SK-N-SH (cell line): Measurements from ENCODE around the gene PTPRF. TPM values are rescaled to one million over a fixed set of nuclear protein-coding genes. Genes with fewer than 3 reads are reported as not detected.

Source experiments
- CTCF ChIA-PET: fragments of 300-600, 350-600 bp; formaldehyde crosslinking; extraction: SDS; loops from one replicate; lab custom pipeline; 2021; lab: Yijun Ruan, JAX
- POLR2A ChIA-PET: fragments of 350-600 bp; sonication (Branson Sonifier 250); formaldehyde crosslinking; extraction: SDS; loops from one replicate; lab custom pipeline; 2020; ENCODE audit warnings: antibody characterized with exemption, inconsistent platforms; lab: Yijun Ruan, JAX
- DNase-seq: peaks from one replicate; pipeline ENCODE4 v3.0.0; 2012
- H2AFZ ChIP-seq: fragments of 200-600 bp; sonication (generic); 2 replicates; pipeline ENCODE4 v1.8.1; 2016; ENCODE audit warnings: antibody characterized with exemption, mild to moderate bottlenecking, low read depth
- H3F3A ChIP-seq: fragments of 200-600 bp; sonication (generic); replicated peaks from 2 replicates; pipeline ENCODE3; 2016; ENCODE audit warnings: antibody characterized with exemption, mild to moderate bottlenecking; ENCODE audit not compliant: insufficient read depth
- H3K27ac ChIP-seq, 2 experiments: fragments of 200-500 bp in 1 of 2; fragments of 200-600 bp in 1 of 2; sonication (Bioruptor generic) in 1 of 2; sonication (generic), shearing (Covaris generic) in 1 of 2; 2 replicates each; pipeline versions ENCODE4 v1.5.1 to v1.6.1; 2014 to 2016; ENCODE audit warnings: low read depth in 2 of 2, inconsistent platforms in 1 of 2, low read length in 1 of 2, mild to moderate bottlenecking in 1 of 2, mixed read lengths in 1 of 2
- H3K27me3 ChIP-seq: fragments of 200-600 bp; sonication (generic), shearing (Covaris generic); 2 replicates; pipeline ENCODE4 v1.6.1; 2016; ENCODE audit warnings: mixed run types; ENCODE audit not compliant: insufficient read depth
- H3K36me3 ChIP-seq, 2 experiments: fragments of 200-500 bp in 1 of 2; fragments of 200-600 bp in 1 of 2; sonication (Bioruptor generic) in 1 of 2; sonication (generic) in 1 of 2; replicated peaks in 1 of 2; 2 replicates each; pipeline versions ENCODE3 to v1.5.1; 2014 to 2016; ENCODE audit warnings: low read length in 1 of 2, mild to moderate bottlenecking in 1 of 2; ENCODE audit not compliant: insufficient read depth in 2 of 2, control insufficient read depth in 1 of 2
- H3K4me1 ChIP-seq, 2 experiments: fragments of 200-500 bp in 1 of 2; fragments of 200-600 bp in 1 of 2; sonication (Bioruptor generic) in 1 of 2; sonication (generic), shearing (Covaris generic) in 1 of 2; 2 replicates each; pipeline versions ENCODE4 v1.5.1 to v1.6.1; 2014 to 2016; ENCODE audit warnings: low read depth in 1 of 2, low read length in 1 of 2, mixed run types in 1 of 2; ENCODE audit not compliant: insufficient read depth in 2 of 2, control insufficient read depth in 1 of 2
- H3K4me2 ChIP-seq: fragments of 200-600 bp; sonication (generic), shearing (Covaris generic); 2 replicates; pipeline ENCODE4 v1.6.1; 2017; ENCODE audit warnings: mixed run types
- H3K4me3 ChIP-seq, 2 experiments: fragments of 200-500 bp in 1 of 2; fragments of 200-600 bp in 1 of 2; sonication (Bioruptor generic) in 1 of 2; sonication (generic), shearing (Covaris generic) in 1 of 2; 2 replicates each; pipeline versions ENCODE4 v1.5.1 to v1.8.1; 2014 to 2016; ENCODE audit warnings: low read depth in 2 of 2, inconsistent platforms in 1 of 2, low read length in 1 of 2, mild to moderate bottlenecking in 1 of 2, mixed read lengths in 1 of 2, moderate library complexity in 1 of 2
- H3K79me2 ChIP-seq: fragments of 200-600 bp; sonication (generic); 2 replicates; pipeline ENCODE4 v1.8.1; 2017; ENCODE audit warnings: mild to moderate bottlenecking; ENCODE audit not compliant: insufficient read depth
- H3K9ac ChIP-seq: fragments of 200-600 bp; sonication (generic); 2 replicates; pipeline ENCODE4 v1.6.1; 2017; ENCODE audit warnings: mixed run types
- H3K9me2 ChIP-seq: fragments of 200-600 bp; sonication (generic); 2 replicates; pipeline ENCODE4 v1.6.1; 2017; ENCODE audit warnings: mixed run types
- H3K9me3 ChIP-seq: fragments of 200-600 bp; sonication (generic); 2 replicates; pipeline ENCODE4 v1.6.1; 2017; ENCODE audit warnings: mixed run types, mild to moderate bottlenecking, moderate library complexity
- H4K20me1 ChIP-seq: fragments of 200-600 bp; sonication (generic); 2 replicates; pipeline ENCODE4 v1.6.1; 2017; ENCODE audit warnings: mild to moderate bottlenecking, mixed run types; ENCODE audit not compliant: insufficient read depth
- CHD2 ChIP-seq: fragments of 150-350 bp; IDR thresholded peaks from 2 replicates; pipeline ENCODE4 v1.6.1; 2018; ENCODE audit warnings: low read length; ENCODE audit not compliant: partially characterized antibody
- ELF1 ChIP-seq: IDR thresholded peaks from 2 replicates; pipeline ENCODE4 v1.4.0; 2012
- EZH2phosphoT487 ChIP-seq: fragments of 200-600 bp; sonication (generic); IDR thresholded peaks from 2 replicates; pipeline ENCODE4 v1.6.1; 2017; ENCODE audit warnings: low read depth, mixed run types, mild to moderate bottlenecking, antibody characterized with exemption, moderate library complexity, borderline replicate concordance
- FOSL2 ChIP-seq: IDR thresholded peaks from 2 replicates; pipeline ENCODE4 v1.4.0; 2012; ENCODE audit warnings: low read depth, mild to moderate bottlenecking, moderate library complexity, borderline replicate concordance
- FOXJ3 ChIP-seq: sonication (generic); formaldehyde crosslinking; IDR thresholded peaks from 2 replicates; pipeline ENCODE4 v1.5.1; 2020; ENCODE audit warnings: mild to moderate bottlenecking, missing genetic modification reagents
- GABPA ChIP-seq: IDR thresholded peaks from 2 replicates; pipeline ENCODE4 v1.4.0; 2012; ENCODE audit warnings: low read depth, mild to moderate bottlenecking
- GATA2 ChIP-seq: sonication (generic); formaldehyde crosslinking; IDR thresholded peaks from 2 replicates; pipeline ENCODE4 v1.5.0; 2020; ENCODE audit warnings: mild to moderate bottlenecking, missing genetic modification reagents
- MAX ChIP-seq: IDR thresholded peaks from 2 replicates; pipeline ENCODE4 v1.4.0; 2012; ENCODE audit warnings: low read depth
- MXI1 ChIP-seq: IDR thresholded peaks from 2 replicates; pipeline ENCODE4 v1.6.1; 2012; ENCODE audit warnings: mild to moderate bottlenecking, low read depth, low read length, improper control_type of control experiment
- NFIC ChIP-seq: IDR thresholded peaks from 2 replicates; pipeline ENCODE4 v1.4.0; 2012; ENCODE audit warnings: borderline replicate concordance
- PBX3 ChIP-seq: IDR thresholded peaks from 2 replicates; pipeline ENCODE4; 2012
- RAD21 ChIP-seq: IDR thresholded peaks from 2 replicates; pipeline ENCODE4 v1.6.1; 2012; ENCODE audit warnings: mild to moderate bottlenecking, low read length
- RFX5 ChIP-seq: IDR thresholded peaks from 2 replicates; pipeline ENCODE4 v1.6.1; 2012; ENCODE audit warnings: mild to moderate bottlenecking, improper control_type of control experiment, low read length
- TAF1 ChIP-seq: IDR thresholded peaks from 2 replicates; pipeline ENCODE4 v1.6.1; 2012; ENCODE audit warnings: low read depth, mild to moderate bottlenecking, low read length, moderate library complexity, borderline replicate concordance
- TCF12 ChIP-seq: IDR thresholded peaks from 2 replicates; pipeline ENCODE4 v1.4.0; 2012
- TEAD4 ChIP-seq: IDR thresholded peaks from 2 replicates; pipeline ENCODE4 v1.4.0; 2012; ENCODE audit warnings: mild to moderate bottlenecking, borderline replicate concordance; ENCODE audit not compliant: insufficient read depth
- YY1 ChIP-seq: IDR thresholded peaks from 2 replicates; pipeline ENCODE4 v1.4.0; 2012; ENCODE audit warnings: low read depth, mild to moderate bottlenecking
- ZBTB33 ChIP-seq: IDR thresholded peaks from 2 replicates; pipeline ENCODE4 v1.4.0; 2012; ENCODE audit warnings: low read depth, borderline replicate concordance
- WGBS: methylation state at CpG from one replicate; pipeline ENCODE4 v1.1.6; 2017; ENCODE audit warnings: low lambda C conversion rate; 5-methylcytosine and 5-hydroxymethylcytosine counted together
- polyA plus RNA-seq, 3 experiments: library from polyadenylated mRNA; depleted of rRNA; stranded (reverse); fragments of >200 nt; gene quantifications; 2 replicates each; pipeline ENCODE4 v1.2.3, GENCODE V29; 2012

Gene PTPRF
- polyA plus RNA-seq, 1 of the 3 experiments (the other 2 are of a cell fraction) = 72.7 TPM

GRCh38 chr1:43488165-43488564 is 42.5 kb upstream of the PTPRF start:
- Histone ChIP-seq H3K4me2 (no peak overlapping the region), H3K27me3 (no peaks in the 10 kb centered on the region), H3K36me3 (no peaks in the 10 kb centered on the region), H3F3A (no peaks in the 10 kb centered on the region), H3K79me2 (no peaks in the 10 kb centered on the region), H3K27ac (no peak overlapping the region), H4K20me1 (no peaks in the 10 kb centered on the region), H2AFZ (no peak overlapping the region), H3K9me3 (peaks cover 4% of the 10 kb centered on the region; the same call in 1 of the 2 replicates), H3K9me2 (no peaks in the 10 kb centered on the region), H3K9ac (no peak overlapping the region), H3K4me1 (no peaks in the 10 kb centered on the region), H3K4me3 (no peak overlapping the region)
- CTCF ChIA-PET = interaction anchor here (0.7 kb wide), 1 partner anchor 261 kb away, joined by 3 read pairs; no protein-coding TSS in a partner anchor
- 9% methylated on average over 1 of the region's 1 CpG for whole genome bisulfite sequencing
- no peak for TF ChIP-seq GABPA
- TF ChIP-seq YY1 = no peak
- no peak for TF ChIP-seq CHD2
- TF ChIP-seq RFX5 = no peak
- TF ChIP-seq MAX = no peak
- no peak for TF ChIP-seq TAF1
- no peak for TF ChIP-seq ZBTB33
- TF ChIP-seq MXI1 = no peak
- TF ChIP-seq FOSL2 = no peak
- DNase-seq = no peak
- POLR2A ChIA-PET = no interaction called here

GRCh38 chr1:43491061-43491460 is 39.6 kb upstream of the PTPRF start:
- Histone ChIP-seq H3K27ac (no peak overlapping the region), H2AFZ (no peak overlapping the region), H3F3A (no peaks in the 10 kb centered on the region), H3K27me3 (no peaks in the 10 kb centered on the region), H4K20me1 (no peaks in the 10 kb centered on the region), H3K79me2 (no peaks in the 10 kb centered on the region), H3K9ac (no peak overlapping the region), H3K36me3 (no peaks in the 10 kb centered on the region)
- DNase-seq = no peak
- TF ChIP-seq ELF1 (no peak), TEAD4 (no peak), TCF12 (no peak), RFX5 (no peak), EZH2phosphoT487 (no peak), FOXJ3 (CRISPR knock-in tag) (no peak), GATA2 (CRISPR knock-in tag) (no peak), NFIC (no peak), PBX3 (no peak), RAD21 (no peak), CHD2 (no peak)
- TF ChIP-seq, all 33 proteins: peak for 0
- POLR2A ChIA-PET = no interaction called here
- Histone ChIP-seq H3K4me1 (peaks cover 4 to 5% of the 10 kb centered on the region in 2 experiments; a peak in 2 of 4 replicates), H3K9me2 (no peaks in the 10 kb centered on the region), H3K4me3 (no peak overlapping the region), H3K4me2 (no peak overlapping the region), H3K9me3 (peaks cover 4% of the 10 kb centered on the region; the same call in 1 of the 2 replicates)
- WGBS = 74% methylated on average over 1 of the region's 1 CpG
- CTCF ChIA-PET = interaction anchor here (0.6 kb wide), 1 partner anchor 955 kb away, joined by 3 read pairs; no protein-coding TSS in a partner anchor
